ENCODE data around the gene TTL. TPM values are rescaled to one million over a fixed set of nuclear protein-coding genes. Genes with fewer than 3 reads are reported as not detected.
A peak's percentile ranks its signal among the peaks of the same experiment; 100 is the strongest.

The TTL gene
- total RNA-seq, 6 experiments from 2014 or later = 48.4 to 65.1 (median 55.1) TPM

- DNase-seq = no peak
- no peaks in the 10 kb centered on the region for H3K36me3 Mint-ChIP-seq (ENCODE audit: low read depth)
Observed at GRCh38 chr2:112476434-112476833, 5.5 kb upstream of the TTL start.

GRCh38 chr2:112480530-112481049 lies 1.4 kb upstream of the TTL start:
- peak overlapping the region; percentile 88 for H3K4me3 Mint-ChIP-seq
- no peaks in the 10 kb centered on the region for H3K9me3 Mint-ChIP-seq
- H3K4me1 Mint-ChIP-seq (ENCODE audit: low read depth) = peaks cover 35% of the 10 kb centered on the region
- H3K27me3 Mint-ChIP-seq (ENCODE audit: insufficient read depth) = no peaks in the 10 kb centered on the region; the same call in 1 of the 2 replicates
- DNase-seq = no peak
- H3K36me3 Mint-ChIP-seq (ENCODE audit: low read depth) = peaks cover 11% of the 10 kb centered on the region
- peak overlapping the region; percentile 6; the same call in 1 of the 2 replicates for H3K27ac Mint-ChIP-seq
- no peak for TF ChIP-seq CTCF (IDR thresholded peaks at IDR 0.05)

More at GRCh38 chr2:112476434-112476833, 5.5 kb upstream of the TTL start:
- no peak overlapping the region for H3K4me3 Mint-ChIP-seq
- H3K27me3 Mint-ChIP-seq (ENCODE audit: insufficient read depth) = peaks cover 1% of the 10 kb centered on the region
- TF ChIP-seq CTCF (IDR thresholded peaks at IDR 0.05) = no peak
- no peaks in the 10 kb centered on the region for H3K9me3 Mint-ChIP-seq
- peaks cover 28% of the 10 kb centered on the region for H3K4me1 Mint-ChIP-seq (ENCODE audit: low read depth)
- H3K27ac Mint-ChIP-seq = no peak overlapping the region

- peak overlapping the region; percentile 78 for H3K27ac Mint-ChIP-seq
Observed at GRCh38 chr2:112481050-112481527, 867 bp upstream of the TTL start.

GRCh38 chr2:112482309-112483041 lies 519 bp downstream of the TTL start:
- peak overlapping the region; percentile 92 for H3K4me3 Mint-ChIP-seq
- H3K27ac Mint-ChIP-seq = peak overlapping the region; percentile 92
- H3K9me3 Mint-ChIP-seq = no peaks in the 10 kb centered on the region
- DNase-seq = peak; percentile 30
- TF ChIP-seq CTCF (IDR thresholded peaks at IDR 0.05) = no peak
- peaks cover 17% of the 10 kb centered on the region for H3K36me3 Mint-ChIP-seq (ENCODE audit: low read depth)
- peaks cover 45% of the 10 kb centered on the region for H3K4me1 Mint-ChIP-seq (ENCODE audit: low read depth)
- H3K27me3 Mint-ChIP-seq (ENCODE audit: insufficient read depth) = no peaks in the 10 kb centered on the region; the same call in 1 of the 2 replicates

More at GRCh38 chr2:112481050-112481527, 867 bp upstream of the TTL start:
- TF ChIP-seq CTCF (IDR thresholded peaks at IDR 0.05) = peak; percentile 80
- Mint-ChIP-seq H3K9me3 (no peaks in the 10 kb centered on the region), H3K4me3 (peak overlapping the region; percentile 88), H3K4me1 (ENCODE audit: low read depth) (peaks cover 35% of the 10 kb centered on the region), H3K27me3 (ENCODE audit: insufficient read depth) (no peaks in the 10 kb centered on the region; the same call in 1 of the 2 replicates), H3K36me3 (ENCODE audit: low read depth) (peaks cover 13% of the 10 kb centered on the region)
- DNase-seq = peak; percentile 83

DNA sequence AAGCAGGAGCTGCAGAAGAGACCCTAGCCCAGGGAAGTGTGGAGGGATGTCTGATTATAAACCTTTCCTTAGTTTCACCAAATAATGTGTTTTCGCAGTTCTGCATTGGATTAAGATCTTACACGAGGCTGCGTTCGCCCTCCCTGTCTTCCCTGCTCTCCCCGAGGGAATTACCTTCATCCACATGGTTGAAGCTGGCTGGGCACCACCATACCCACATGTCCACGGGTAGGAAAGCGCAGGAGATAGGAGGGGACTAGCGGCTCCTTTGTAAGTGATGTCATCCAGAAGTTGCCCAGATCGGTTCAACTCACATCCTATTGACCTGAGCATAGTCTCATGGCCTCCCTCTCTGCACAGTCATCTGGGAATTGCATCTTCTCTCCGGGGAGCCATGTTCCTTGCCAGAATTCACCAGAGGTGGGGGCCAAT lies 1.1 kb downstream of the TTL start:
- H3K27ac Mint-ChIP-seq = peak overlapping the region; percentile 92
- H3K9me3 Mint-ChIP-seq = no peaks in the 10 kb centered on the region
- H3K27me3 Mint-ChIP-seq (ENCODE audit: insufficient read depth) = no peaks in the 10 kb centered on the region; the same call in 1 of the 2 replicates
- peaks cover 17% of the 10 kb centered on the region for H3K36me3 Mint-ChIP-seq (ENCODE audit: low read depth)
- peaks cover 51% of the 10 kb centered on the region for H3K4me1 Mint-ChIP-seq (ENCODE audit: low read depth)
- peak overlapping the region; percentile 92 for H3K4me3 Mint-ChIP-seq
- no peak for TF ChIP-seq CTCF (IDR thresholded peaks at IDR 0.05)
- DNase-seq = peak; percentile 58

All from HFFc6 (cell line).